8988T (cell line): ENCODE results near the gene LRRC55.

Experiments
- DNase-seq: peaks from one replicate; pipeline ENCODE4 v3.0.0; 2011

Gene LRRC55

GRCh38 chr11:57203882-57204480, 22.2 kb downstream of the LRRC55 start:
- DNase-seq: no peak

GRCh38 chr11:57205041-57205641, 23.4 kb downstream of the LRRC55 start:
- DNase-seq: no peak

GRCh38 chr11:57207168-57207567, 25.4 kb downstream of the LRRC55 start:
- no peak for DNase-seq

- no peak for DNase-seq
Measured at GRCh38 chr11:57210781-57211180, 29.0 kb downstream of the LRRC55 start.

GRCh38 chr11:57213342-57214097, 31.8 kb downstream of the LRRC55 start:
- DNase-seq: no peak

- no peak for DNase-seq
Measured at GRCh38 chr11:57214098-57214417, 32.3 kb downstream of the LRRC55 start.

- DNase-seq: no peak
Measured at GRCh38 chr11:57214494-57214893, 32.7 kb downstream of the LRRC55 start.

GRCh38 chr11:57216463-57216862, 34.7 kb downstream of the LRRC55 start:
- no peak for DNase-seq

- DNase-seq: no peak
Measured at GRCh38 chr11:57217053-57217452, 35.3 kb downstream of the LRRC55 start.

GRCh38 chr11:57219021-57219627, 37.4 kb downstream of the LRRC55 start:
- no peak for DNase-seq

GRCh38 chr11:57222239-57222638, 40.5 kb downstream of the LRRC55 start:
- no peak for DNase-seq

- no peak for DNase-seq
Measured at GRCh38 chr11:57223601-57224000, 41.8 kb downstream of the LRRC55 start.

GRCh38 chr11:57224128-57224527, 42.4 kb downstream of the LRRC55 start:
- DNase-seq: no peak

GRCh38 chr11:57224537-57224936, 42.8 kb downstream of the LRRC55 start:
- DNase-seq: no peak

GRCh38 chr11:57228600-57228999, 46.8 kb downstream of the LRRC55 start:
- DNase-seq: no peak

GRCh38 chr11:57230316-57230715, 48.6 kb downstream of the LRRC55 start:
- no peak for DNase-seq

- no peak for DNase-seq
Measured at GRCh38 chr11:57230791-57231538, 49.2 kb downstream of the LRRC55 start.

GRCh38 chr11:57231539-57232253, 49.9 kb downstream of the LRRC55 start:
- DNase-seq: no peak

- no peak for DNase-seq
Measured at GRCh38 chr11:57233702-57234101, 51.9 kb downstream of the LRRC55 start.

GRCh38 chr11:57235761-57236703, 54.3 kb downstream of the LRRC55 start:
- DNase-seq: no peak

- DNase-seq: no peak
Measured at GRCh38 chr11:57237204-57237681, 55.5 kb downstream of the LRRC55 start, which contains the start of gene APLNR. APLNR (minus strand) TSS chr11:57237250; CDS start chr11:57237004, 246 bp downstream.
